ENCODE results near the gene ATIC.

The ATIC gene

GRCh38 chr2:215371915-215372897 is 60.3 kb downstream of the ATIC start:
- Histone ChIP-seq H3K27ac (no peak overlapping the region), H3K4me3 (no peak overlapping the region)

- H3K4me3 ChIP-seq = no peak overlapping the region
- H3K27ac ChIP-seq = no peak overlapping the region
These were observed 61.2 kb downstream of the ATIC start for GRCh38 chr2:215372968-215373649.

- Histone ChIP-seq H3K27ac (no peak overlapping the region), H3K4me3 (no peak overlapping the region)
These were observed 62.1 kb downstream of the ATIC start for GRCh38 chr2:215374002-215374401.

GRCh38 chr2:215374642-215375466 is 63.0 kb downstream of the ATIC start:
- no peak overlapping the region for H3K4me3 ChIP-seq
- no peak overlapping the region for H3K27ac ChIP-seq

- no peak overlapping the region for H3K4me3 ChIP-seq
- H3K27ac ChIP-seq = no peak overlapping the region
These were observed 63.6 kb downstream of the ATIC start for GRCh38 chr2:215375467-215375830.

GRCh38 chr2:215376103-215376780 is 64.4 kb downstream of the ATIC start:
- no peak overlapping the region for H3K27ac ChIP-seq
- no peak overlapping the region for H3K4me3 ChIP-seq

- Histone ChIP-seq H3K4me3 (no peak overlapping the region), H3K27ac (no peak overlapping the region)
These were observed 65.4 kb downstream of the ATIC start for GRCh38 chr2:215377283-215377682.

- Histone ChIP-seq H3K27ac (no peak overlapping the region), H3K4me3 (no peak overlapping the region)
These were observed 66.2 kb downstream of the ATIC start for GRCh38 chr2:215378045-215378444.

- Histone ChIP-seq H3K4me3 (no peak overlapping the region), H3K27ac (no peak overlapping the region)
These were observed 67.2 kb downstream of the ATIC start for GRCh38 chr2:215379039-215379438.

- Histone ChIP-seq H3K27ac (no peak overlapping the region), H3K4me3 (no peak overlapping the region)
These were observed 68.1 kb downstream of the ATIC start for GRCh38 chr2:215379948-215380347.

GRCh38 chr2:215380699-215381098 is 68.8 kb downstream of the ATIC start:
- Histone ChIP-seq H3K4me3 (no peak overlapping the region), H3K27ac (no peak overlapping the region)

- Histone ChIP-seq H3K4me3 (no peak overlapping the region), H3K27ac (no peak overlapping the region)
These were observed 70.2 kb downstream of the ATIC start for GRCh38 chr2:215382011-215382410.

GRCh38 chr2:215382480-215382879 is 70.6 kb downstream of the ATIC start:
- Histone ChIP-seq H3K4me3 (no peak overlapping the region), H3K27ac (no peak overlapping the region)

- H3K27ac ChIP-seq = no peak overlapping the region
- no peak overlapping the region for H3K4me3 ChIP-seq
These were observed 71.9 kb downstream of the ATIC start for GRCh38 chr2:215383652-215384279.

GRCh38 chr2:215384710-215385109 is 72.9 kb downstream of the ATIC start:
- H3K4me3 ChIP-seq = no peak overlapping the region
- no peak overlapping the region for H3K27ac ChIP-seq

- H3K27ac ChIP-seq = no peak overlapping the region
- H3K4me3 ChIP-seq = no peak overlapping the region
These were observed 74.7 kb downstream of the ATIC start for GRCh38 chr2:215386566-215386965.

GRCh38 chr2:215388002-215388728 is 76.3 kb downstream of the ATIC start:
- Histone ChIP-seq H3K27ac (no peak overlapping the region), H3K4me3 (no peak overlapping the region)

GRCh38 chr2:215390550-215390913 is 78.7 kb downstream of the ATIC start:
- Histone ChIP-seq H3K4me3 (no peak overlapping the region), H3K27ac (no peak overlapping the region)

GRCh38 chr2:215391531-215391930 is 79.7 kb downstream of the ATIC start:
- Histone ChIP-seq H3K27ac (no peak overlapping the region), H3K4me3 (no peak overlapping the region)
